ENCODE results near the gene SMARCE1.

DNA sequence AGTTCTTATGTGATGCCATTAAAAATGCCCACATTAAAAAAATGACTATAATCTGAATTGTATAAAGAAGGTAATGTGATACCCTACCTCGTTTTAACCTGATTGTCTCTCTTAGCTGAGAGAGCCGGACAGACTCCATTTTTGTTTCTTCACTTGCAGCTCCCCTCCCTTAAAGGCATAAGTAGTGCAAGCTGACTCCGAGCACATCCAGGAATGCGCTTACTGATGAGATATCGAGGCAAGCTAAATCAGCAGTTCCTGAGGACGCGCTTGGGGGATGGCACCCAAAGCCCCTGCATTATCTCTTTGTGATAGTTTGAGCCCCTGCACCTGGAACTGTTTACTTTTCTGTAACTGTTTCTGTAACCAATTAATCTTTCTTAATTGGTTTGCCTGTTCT is 49.7 kb upstream of the SMARCE1 start:
- TF ChIP-seq, protein P1, sequence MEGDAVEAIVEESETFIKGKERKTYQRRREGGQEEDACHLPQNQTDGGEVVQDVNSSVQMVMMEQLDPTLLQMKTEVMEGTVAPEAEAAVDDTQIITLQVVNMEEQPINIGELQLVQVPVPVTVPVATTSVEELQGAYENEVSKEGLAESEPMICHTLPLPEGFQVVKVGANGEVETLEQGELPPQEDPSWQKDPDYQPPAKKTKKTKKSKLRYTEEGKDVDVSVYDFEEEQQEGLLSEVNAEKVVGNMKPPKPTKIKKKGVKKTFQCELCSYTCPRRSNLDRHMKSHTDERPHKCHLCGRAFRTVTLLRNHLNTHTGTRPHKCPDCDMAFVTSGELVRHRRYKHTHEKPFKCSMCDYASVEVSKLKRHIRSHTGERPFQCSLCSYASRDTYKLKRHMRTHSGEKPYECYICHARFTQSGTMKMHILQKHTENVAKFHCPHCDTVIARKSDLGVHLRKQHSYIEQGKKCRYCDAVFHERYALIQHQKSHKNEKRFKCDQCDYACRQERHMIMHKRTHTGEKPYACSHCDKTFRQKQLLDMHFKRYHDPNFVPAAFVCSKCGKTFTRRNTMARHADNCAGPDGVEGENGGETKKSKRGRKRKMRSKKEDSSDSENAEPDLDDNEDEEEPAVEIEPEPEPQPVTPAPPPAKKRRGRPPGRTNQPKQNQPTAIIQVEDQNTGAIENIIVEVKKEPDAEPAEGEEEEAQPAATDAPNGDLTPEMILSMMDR (IDR thresholded peaks at IDR 0.05; ENCODE audit: borderline replicate concordance, extremely low read depth, low read length, poor library complexity, severe bottlenecking), result no peak
- no peak for TF ChIP-seq EZH2 (IDR thresholded peaks at IDR 0.05; ENCODE audit: borderline replicate concordance, low read depth, low read length, severe bottlenecking)
